ENCODE data around the gene PRR33.

The PRR33 gene

GRCh38 chr11:1870721-1871466, 20.8 kb downstream of the PRR33 start:
- Histone ChIP-seq H3K4me2 (ENCODE audit: low read length, poor library complexity, severe bottlenecking) (no peak overlapping the region), H3K9ac (ENCODE audit: low read length) (peak overlapping the region; percentile 88), H2BK15ac (ENCODE audit: low read depth, poor library complexity, severe bottlenecking) (no peak overlapping the region), H3K4me3 (ENCODE audit: insufficient read depth in 1 of 2, low read depth in 1 of 2, low read length in 2 of 2) (peak overlapping the region in 1 of 2 experiments; percentile 86), H3K9me3 (ENCODE audit: control insufficient read depth, low read length) (no peaks in the 10 kb centered on the region), H3K23ac (ENCODE audit: low read length in 2 of 2) (no peak overlapping the region), H3K27ac (ENCODE audit: low read length, poor library complexity, severe bottlenecking) (no peak overlapping the region), H3K36me3 (ENCODE audit: control insufficient read depth in 1 of 2, insufficient read depth in 2 of 2, low read depth in 1 of 2, low read length in 2 of 2) (no peaks in the 10 kb centered on the region), H2BK120ac (ENCODE audit: low read depth, low read length) (no peak overlapping the region), H3K79me1 (replicated peaks; ENCODE audit: low read length, poor library complexity, severe bottlenecking) (peaks cover 2% of the 10 kb centered on the region), H2BK12ac (ENCODE audit: low read length in 2 of 2) (peak overlapping the region in 1 of 2 experiments; percentile 64), H4K91ac (ENCODE audit: low read length) (peak overlapping the region; percentile 20), H2BK5ac (ENCODE audit: low read depth, low read length, poor library complexity, severe bottlenecking) (no peak overlapping the region), H3K4me1 (ENCODE audit: control insufficient read depth, insufficient read depth, low read depth, low read length) (peaks cover 56% of the 10 kb centered on the region), H4K8ac (ENCODE audit: low read length) (no peak overlapping the region), H3K27me3 (ENCODE audit: control insufficient read depth in 1 of 2, insufficient read depth in 1 of 2, low read length in 2 of 2) (peaks cover 0 to 32% of the 10 kb centered on the region in 2 experiments), H2AFZ (ENCODE audit: low read depth, low read length) (no peak overlapping the region), H3K14ac (ENCODE audit: low read length in 2 of 2) (peak overlapping the region in 1 of 2 experiments; percentile 38), H2AK5ac (ENCODE audit: low read length, severe bottlenecking) (peak overlapping the region; percentile 7), H3K18ac (ENCODE audit: low read depth in 1 of 2, low read length in 2 of 2) (peak overlapping the region; percentile 0 to 16), H3K4ac (ENCODE audit: low read depth in 1 of 2, low read length in 2 of 2) (peak overlapping the region in 1 of 2 experiments; percentile 46)
- 49% methylated on average over 50 of the region's 50 CpGs for WGBS
- DNase-seq, result peak; percentile 20

GRCh38 chr11:1870326-1870696, 21.4 kb downstream of the PRR33 start:
- no peaks in the 10 kb centered on the region for H3K9me3 ChIP-seq (ENCODE audit: control insufficient read depth, low read length)
- H2BK120ac ChIP-seq (ENCODE audit: low read depth, low read length), result no peak overlapping the region
- no peak overlapping the region for H3K4me2 ChIP-seq (ENCODE audit: low read length, poor library complexity, severe bottlenecking)
- no peak overlapping the region for H3K27ac ChIP-seq (ENCODE audit: low read length, poor library complexity, severe bottlenecking)
- DNase-seq, result no peak
- no peak overlapping the region for H3K14ac ChIP-seq (ENCODE audit: low read length in 2 of 2)
- peaks cover 0 to 32% of the 10 kb centered on the region in 2 experiments for H3K27me3 ChIP-seq (ENCODE audit: control insufficient read depth in 1 of 2, insufficient read depth in 1 of 2, low read length in 2 of 2)
- no peak overlapping the region for H2AFZ ChIP-seq (ENCODE audit: low read depth, low read length)
- 89% methylated on average over 12 of the region's 12 CpGs for WGBS
- peak overlapping the region in 1 of 2 experiments; percentile 64 for H2BK12ac ChIP-seq (ENCODE audit: low read length in 2 of 2)
- H3K4me3 ChIP-seq (ENCODE audit: insufficient read depth in 1 of 2, low read depth in 1 of 2, low read length in 2 of 2), result peak overlapping the region in 1 of 2 experiments; percentile 86
- peaks cover 2% of the 10 kb centered on the region for H3K79me1 ChIP-seq (replicated peaks; ENCODE audit: low read length, poor library complexity, severe bottlenecking)
- H2AK5ac ChIP-seq (ENCODE audit: low read length, severe bottlenecking), result no peak overlapping the region
- H3K36me3 ChIP-seq (ENCODE audit: control insufficient read depth in 1 of 2, insufficient read depth in 2 of 2, low read depth in 1 of 2, low read length in 2 of 2), result no peaks in the 10 kb centered on the region
- H3K9ac ChIP-seq (ENCODE audit: low read length), result peak overlapping the region; percentile 88
- no peak overlapping the region for H3K23ac ChIP-seq (ENCODE audit: low read length in 2 of 2)
- H3K18ac ChIP-seq (ENCODE audit: low read depth in 1 of 2, low read length in 2 of 2), result no peak overlapping the region
- no peak overlapping the region for H2BK15ac ChIP-seq (ENCODE audit: low read depth, poor library complexity, severe bottlenecking)
- no peak overlapping the region for H4K91ac ChIP-seq (ENCODE audit: low read length)
- H3K4me1 ChIP-seq (ENCODE audit: control insufficient read depth, insufficient read depth, low read depth, low read length), result peaks cover 55% of the 10 kb centered on the region
- H3K4ac ChIP-seq (ENCODE audit: low read depth in 1 of 2, low read length in 2 of 2), result no peak overlapping the region
- no peak overlapping the region for H4K8ac ChIP-seq (ENCODE audit: low read length)
- H2BK5ac ChIP-seq (ENCODE audit: low read depth, low read length, poor library complexity, severe bottlenecking), result no peak overlapping the region

- no peak overlapping the region for H3K27ac ChIP-seq (ENCODE audit: low read length, poor library complexity, severe bottlenecking)
- no peak overlapping the region for H3K14ac ChIP-seq (ENCODE audit: low read length in 2 of 2)
- peak overlapping the region; percentile 88 for H3K9ac ChIP-seq (ENCODE audit: low read length)
- DNase-seq, result no peak
- no peak overlapping the region for H3K4ac ChIP-seq (ENCODE audit: low read depth in 1 of 2, low read length in 2 of 2)
- no peak overlapping the region for H2BK120ac ChIP-seq (ENCODE audit: low read depth, low read length)
- no peaks in the 10 kb centered on the region for H3K36me3 ChIP-seq (ENCODE audit: control insufficient read depth in 1 of 2, insufficient read depth in 2 of 2, low read depth in 1 of 2, low read length in 2 of 2)
- H3K23ac ChIP-seq (ENCODE audit: low read length in 2 of 2), result no peak overlapping the region
- H3K9me3 ChIP-seq (ENCODE audit: control insufficient read depth, low read length), result no peaks in the 10 kb centered on the region
- no peaks in the 10 kb centered on the region for H3K79me1 ChIP-seq (replicated peaks; ENCODE audit: low read length, poor library complexity, severe bottlenecking)
- no peak overlapping the region for H4K8ac ChIP-seq (ENCODE audit: low read length)
- H2AK5ac ChIP-seq (ENCODE audit: low read length, severe bottlenecking), result no peak overlapping the region
- H3K4me1 ChIP-seq (ENCODE audit: control insufficient read depth, insufficient read depth, low read depth, low read length), result peaks cover 55% of the 10 kb centered on the region
- no peak overlapping the region for H4K91ac ChIP-seq (ENCODE audit: low read length)
- peak overlapping the region; percentile 71 for H2BK15ac ChIP-seq (ENCODE audit: low read depth, poor library complexity, severe bottlenecking)
- H3K27me3 ChIP-seq (ENCODE audit: control insufficient read depth in 1 of 2, insufficient read depth in 1 of 2, low read length in 2 of 2), result peaks cover 0 to 32% of the 10 kb centered on the region in 2 experiments
- no peak overlapping the region for H2BK12ac ChIP-seq (ENCODE audit: low read length in 2 of 2)
- H2AFZ ChIP-seq (ENCODE audit: low read depth, low read length), result no peak overlapping the region
- H3K18ac ChIP-seq (ENCODE audit: low read depth in 1 of 2, low read length in 2 of 2), result peak overlapping the region in 1 of 2 experiments; percentile 18
- no peak overlapping the region for H2BK5ac ChIP-seq (ENCODE audit: low read depth, low read length, poor library complexity, severe bottlenecking)
- 76% methylated on average over 31 of the region's 34 CpGs for WGBS
- H3K4me3 ChIP-seq (ENCODE audit: insufficient read depth in 1 of 2, low read depth in 1 of 2, low read length in 2 of 2), result peak overlapping the region in 1 of 2 experiments; percentile 86
- H3K4me2 ChIP-seq (ENCODE audit: low read length, poor library complexity, severe bottlenecking), result no peak overlapping the region
Observed at GRCh38 chr11:1869427-1870325, 22.0 kb downstream of the PRR33 start.

All from mesenchymal stem cell (in vitro differentiated cells and primary cell).